Fibroblast of lung (primary cell): ENCODE results near the gene MEF2A. TPM values are rescaled to one million over a fixed set of nuclear protein-coding genes. Genes with fewer than 3 reads are reported as not detected.

Source experiments
- DNase-seq, 2 donors: peaks; one replicate each; pipeline versions ENCODE4 v3.0.0 to v3.0.0-alpha.2; 2010; ENCODE audit warnings: low read depth in 2 of 2
- H2AFZ ChIP-seq: 2 replicates; pipeline ENCODE4 v1.5.1; 2012; ENCODE audit warnings: low read length, control low read depth, inconsistent platforms
- H3K27ac ChIP-seq: 2 replicates; pipeline ENCODE4 v1.5.1; 2011; ENCODE audit warnings: low read length, control low read depth; ENCODE audit not compliant: insufficient read depth
- H3K27me3 ChIP-seq: 2 replicates; pipeline ENCODE4 v1.5.1; 2011; ENCODE audit warnings: mild to moderate bottlenecking, low read length; ENCODE audit not compliant: control insufficient read depth, insufficient read depth
- H3K36me3 ChIP-seq: 2 replicates; pipeline ENCODE4 v1.5.1; 2011; ENCODE audit warnings: low read length; ENCODE audit not compliant: control insufficient read depth, insufficient read depth
- H3K4me1 ChIP-seq: 2 replicates; pipeline ENCODE4 v1.5.1; 2011; ENCODE audit warnings: low read length; ENCODE audit not compliant: control insufficient read depth, insufficient read depth; ENCODE audit errors: extremely low read depth
- H3K4me2 ChIP-seq: 2 replicates; pipeline ENCODE4 v1.5.1; 2011; ENCODE audit warnings: low read length, control low read depth; ENCODE audit not compliant: insufficient read depth; ENCODE audit errors: extremely low read depth
- H3K4me3 ChIP-seq, 4 experiments: fragments of 200-600 bp in 1 of 4; sonication (generic) in 1 of 4; replicated peaks in 1 of 4; 2 replicates each; pipeline ENCODE4 v1.5.1; 2011 to 2016; ENCODE audit warnings: low read length in 4 of 4, low read depth in 3 of 4, mild to moderate bottlenecking in 3 of 4, control low read depth in 2 of 4, inconsistent platforms in 1 of 4, mixed read lengths in 1 of 4; ENCODE audit not compliant: insufficient read depth in 1 of 4; ENCODE audit errors: control extremely low read depth in 1 of 4
- H3K79me2 ChIP-seq: 2 replicates; pipeline ENCODE4 v1.5.1; 2012; ENCODE audit warnings: mild to moderate bottlenecking, low read length, inconsistent platforms; ENCODE audit not compliant: control insufficient read depth, insufficient read depth
- H3K9ac ChIP-seq: 2 replicates; pipeline ENCODE4 v1.5.1; 2011; ENCODE audit warnings: mild to moderate bottlenecking, low read length, control low read depth; ENCODE audit not compliant: insufficient read depth
- H3K9me3 ChIP-seq: 2 replicates; pipeline ENCODE4 v1.5.1; 2012; ENCODE audit warnings: low read depth, low read length; ENCODE audit not compliant: control insufficient read depth, insufficient read depth
- H4K20me1 ChIP-seq: 2 replicates; pipeline ENCODE4 v1.5.1; 2011; ENCODE audit warnings: low read length; ENCODE audit not compliant: control insufficient read depth, insufficient read depth; ENCODE audit errors: extremely low read depth
- CTCF ChIP-seq, 2 donors: IDR thresholded peaks in 1 of 2; conservative IDR thresholded peaks in 1 of 2; 1 replicate in 1 of 2; 2 replicates in 1 of 2; pipeline ENCODE4 v1.5.1; 2011 to 2012; ENCODE audit warnings: low read length in 2 of 2, control low read depth in 1 of 2, inconsistent platforms in 1 of 2, low read depth in 1 of 2, mild to moderate bottlenecking in 1 of 2
- EZH2 ChIP-seq: IDR thresholded peaks from 2 replicates; pipeline ENCODE4 v1.5.1; 2012; ENCODE audit warnings: low read length, control low read depth, mild to moderate bottlenecking; ENCODE audit errors: missing control alignments
- polyA plus RNA-seq, 2 donors: library from polyadenylated mRNA; depleted of rRNA in 1 of 2; stranded (reverse) in 1 of 2; unstranded in 1 of 2; fragments of >200 nt; gene quantifications; 2 replicates each; pipeline ENCODE4 v1.2.1, GENCODE V29; 2011 to 2012; ENCODE audit warnings: missing spikeins in 1 of 2
- total RNA-seq: library from RNA; depleted of rRNA; stranded (reverse); fragments of >200 nt; gene quantifications from 2 replicates; pipeline ENCODE4 v1.2.1, GENCODE V29; 2014

The MEF2A gene
- total and polyA plus RNA-seq, 2 donors (not counting 1 experiment from before 2014, with no cell fraction given): 24.6 to 40.4 TPM

DNA sequence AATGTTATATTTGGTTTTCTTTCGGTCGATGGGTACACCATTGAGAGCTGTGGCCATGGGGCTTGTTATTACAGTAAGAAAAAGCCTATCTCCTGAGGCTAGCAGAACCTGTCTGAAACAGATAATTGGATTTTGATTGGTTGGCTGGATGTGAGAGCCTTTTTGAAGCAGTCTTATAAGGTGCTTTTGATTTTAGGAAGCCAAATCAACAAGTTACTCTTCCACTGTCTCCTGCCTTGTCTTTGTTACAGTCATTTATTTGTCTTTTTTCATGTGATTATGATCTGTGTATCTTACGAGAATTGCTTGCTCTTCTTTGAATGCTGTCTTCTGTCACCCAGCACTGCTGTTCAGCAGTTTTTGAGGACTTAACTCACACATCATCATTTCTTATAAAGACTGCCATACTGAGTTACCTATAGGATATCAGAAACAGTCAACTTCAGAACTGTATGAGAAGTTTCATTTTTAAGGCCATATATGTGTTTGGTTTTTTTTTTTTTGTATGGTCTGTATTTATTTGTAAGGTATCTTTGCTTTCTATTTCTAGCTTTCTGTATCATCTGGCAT is 51.1 kb downstream of the MEF2A start:
- DNase-seq: no peak
- H4K20me1 ChIP-seq: no peaks in the 10 kb centered on the region
- H2AFZ ChIP-seq: no peak overlapping the region
- H3K36me3 ChIP-seq: no peaks in the 10 kb centered on the region
- no peak overlapping the region for H3K9ac ChIP-seq
- no peak overlapping the region for H3K27ac ChIP-seq
- H3K79me2 ChIP-seq: peaks cover 31% of the 10 kb centered on the region
- H3K4me3 ChIP-seq: no peak overlapping the region
- TF ChIP-seq CTCF (conservative IDR thresholded peaks at IDR 0.05 in 1 of 2, IDR thresholded peaks at IDR 0.05 in 1 of 2; ENCODE audit: low read depth in 1 of 2, low read length in 2 of 2) (no peak), EZH2 (no peak)
- H3K9me3 ChIP-seq: no peaks in the 10 kb centered on the region
- H3K27me3 ChIP-seq: no peaks in the 10 kb centered on the region
- no peak overlapping the region for H3K4me2 ChIP-seq
- H3K4me1 ChIP-seq: peaks cover 3% of the 10 kb centered on the region

- Histone ChIP-seq H4K20me1 (no peaks in the 10 kb centered on the region), H3K9me3 (no peaks in the 10 kb centered on the region), H3K79me2 (peaks cover 31% of the 10 kb centered on the region), H3K27me3 (no peaks in the 10 kb centered on the region), H3K9ac (no peak overlapping the region), H3K4me3 (no peak overlapping the region), H3K27ac (no peak overlapping the region), H2AFZ (no peak overlapping the region), H3K4me2 (peak overlapping the region; percentile 7), H3K36me3 (no peaks in the 10 kb centered on the region), H3K4me1 (peaks cover 3% of the 10 kb centered on the region)
- TF ChIP-seq EZH2 (no peak), CTCF (conservative IDR thresholded peaks at IDR 0.05 in 1 of 2, IDR thresholded peaks at IDR 0.05 in 1 of 2; ENCODE audit: low read depth in 1 of 2, low read length in 2 of 2) (no peak)
- peak; percentile 41 to 65 for DNase-seq
Observed at GRCh38 chr15:99618941-99619411, 53.2 kb downstream of the MEF2A start.

DNA sequence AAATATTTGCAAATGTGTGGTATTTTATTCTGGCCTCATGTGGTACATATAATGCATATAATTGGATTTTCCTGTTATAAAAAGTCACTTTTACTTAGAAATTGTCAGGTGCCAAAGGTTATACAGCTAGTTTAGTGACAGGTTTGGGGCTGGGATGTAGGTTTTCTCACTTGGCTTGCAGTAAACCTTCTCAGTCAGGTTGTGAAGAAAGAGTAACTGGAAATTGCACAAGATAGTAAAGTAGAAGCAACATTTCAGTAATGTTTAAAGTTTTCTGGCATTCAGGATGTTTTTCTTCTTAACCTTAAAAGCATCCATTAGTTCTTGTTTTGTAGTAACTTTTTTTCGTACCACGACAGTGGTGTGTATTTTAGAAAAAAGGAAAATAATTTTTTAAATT is 53.9 kb downstream of the MEF2A start:
- Histone ChIP-seq H2AFZ (no peak overlapping the region), H3K4me1 (peaks cover 3% of the 10 kb centered on the region), H3K4me3 (no peak overlapping the region), H4K20me1 (no peaks in the 10 kb centered on the region), H3K36me3 (no peaks in the 10 kb centered on the region), H3K79me2 (peaks cover 32% of the 10 kb centered on the region), H3K27ac (no peak overlapping the region), H3K9ac (no peak overlapping the region), H3K9me3 (no peaks in the 10 kb centered on the region), H3K27me3 (no peaks in the 10 kb centered on the region), H3K4me2 (no peak overlapping the region)
- peak in 1 of 2 donors; percentile 42 for DNase-seq
- TF ChIP-seq CTCF (conservative IDR thresholded peaks at IDR 0.05 in 1 of 2, IDR thresholded peaks at IDR 0.05 in 1 of 2; ENCODE audit: low read depth in 1 of 2, low read length in 2 of 2): no peak
- no peak for TF ChIP-seq EZH2
